Tibial nerve (tissue), 4 donors: Measurements from ENCODE around the gene CUX1.
"Not testable (repeated sequence)": the region's sequence is repeated elsewhere in the genome, so short reads cannot be mapped to it uniquely, and the experiment has no call there.

Experiments
- CTCF ChIP-seq, 5 experiments: fragments of 200-600 bp in 3 of 5; fragments of 450-650 bp in 2 of 5; sonication (generic) in 3 of 5; IDR thresholded peaks; one replicate each; pipeline ENCODE4 v1.5.1; 2016 to 2019; ENCODE audit warnings: antibody characterized with exemption in 5 of 5, mild to moderate bottlenecking in 3 of 5, moderate library complexity in 2 of 5
- EP300 ChIP-seq, 2 donors: sonication (generic); formaldehyde crosslinking; IDR thresholded peaks; one replicate each; pipeline ENCODE4 v1.6.1; 2017; ENCODE audit warnings: antibody characterized with exemption in 2 of 2, mild to moderate bottlenecking in 1 of 2
- POLR2A ChIP-seq, 2 donors: fragments of 450-650 bp; IDR thresholded peaks; one replicate each; pipeline ENCODE4 v1.6.1; 2017; ENCODE audit warnings: antibody characterized with exemption in 2 of 2, mild to moderate bottlenecking in 2 of 2, moderate library complexity in 2 of 2

- TF ChIP-seq CTCF, EP300, POLR2A (IDR thresholded peaks at IDR 0.05): not testable (repeated sequence)
Observed at GRCh38 chr7:102328863-102329262, 511.4 kb downstream of the CUX1 start.
